Progenitor cell of endocrine pancreas (in vitro differentiated cells): ENCODE data around the gene ZNF438. TPM values are rescaled to one million over a fixed set of nuclear protein-coding genes. Genes with fewer than 3 reads are reported as not detected.

Experiments
- DNase-seq: peaks from one replicate; pipeline ENCODE4 v3.0.0; 2021; ENCODE audit warnings: low spot score; ENCODE audit not compliant: unreplicated experiment
- H3K27ac Mint-ChIP-seq: 2 replicates; pipeline ENCODE4 v1.8.0; 2021; ENCODE audit warnings: mild to moderate bottlenecking, moderate library complexity, mixed read lengths
- H3K27me3 Mint-ChIP-seq: 2 replicates; pipeline ENCODE4 v1.8.0; 2021; ENCODE audit warnings: mixed read lengths
- H3K36me3 Mint-ChIP-seq: 2 replicates; pipeline ENCODE4 v1.8.0; 2022; ENCODE audit warnings: mixed read lengths; ENCODE audit not compliant: insufficient read depth
- H3K4me1 Mint-ChIP-seq: 2 replicates; pipeline ENCODE4 v1.8.0; 2021; ENCODE audit warnings: low read depth, mixed read lengths
- H3K4me3 Mint-ChIP-seq: 2 replicates; pipeline ENCODE4 v1.8.0; 2021; ENCODE audit warnings: low read depth, mild to moderate bottlenecking, moderate library complexity, mixed read lengths
- H3K9me3 Mint-ChIP-seq: 2 replicates; pipeline ENCODE4 v1.8.0; 2021; ENCODE audit warnings: low read depth, mixed read lengths
- CTCF ChIP-seq: fragments of 200-600 bp; sonication (generic); IDR thresholded peaks from one replicate; pipeline ENCODE4 v1.5.0; 2021; ENCODE audit warnings: antibody characterized with exemption, mild to moderate bottlenecking; ENCODE audit not compliant: unreplicated experiment
- total RNA-seq: library from RNA; stranded (reverse); gene quantifications from 2 replicates; pipeline ENCODE4 v1.2.1, GENCODE V29; 2021

Gene ZNF438
- total RNA-seq, 1 donor from 2014 or later = 6.6 TPM

DNA sequence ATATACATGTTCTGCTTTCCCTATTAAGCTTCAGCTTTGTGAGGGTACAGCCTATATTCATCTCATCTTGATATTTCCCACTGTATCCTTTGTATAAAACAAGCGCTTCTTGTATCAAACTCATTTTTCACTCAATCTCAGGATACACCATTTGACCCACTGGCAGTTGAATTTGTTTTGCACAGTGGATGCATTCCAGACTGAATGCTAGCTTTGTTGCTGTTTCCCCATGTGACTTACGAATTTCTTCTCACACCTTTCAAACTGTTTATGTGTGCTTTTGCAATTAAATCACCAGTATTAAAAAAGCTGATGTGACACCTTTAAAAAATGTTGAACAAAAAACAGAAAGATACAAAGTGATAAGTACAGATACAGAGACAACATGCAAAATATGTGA, 180.9 kb downstream of the ZNF438 start:
- no peak for DNase-seq
- Mint-ChIP-seq H3K36me3 (peaks cover 10% of the 10 kb centered on the region), H3K9me3 (no peaks in the 10 kb centered on the region), H3K4me3 (no peak overlapping the region), H3K27me3 (peaks cover 8% of the 10 kb centered on the region), H3K27ac (no peak overlapping the region), H3K4me1 (peaks cover 15% of the 10 kb centered on the region)
- no peak for TF ChIP-seq CTCF

DNA sequence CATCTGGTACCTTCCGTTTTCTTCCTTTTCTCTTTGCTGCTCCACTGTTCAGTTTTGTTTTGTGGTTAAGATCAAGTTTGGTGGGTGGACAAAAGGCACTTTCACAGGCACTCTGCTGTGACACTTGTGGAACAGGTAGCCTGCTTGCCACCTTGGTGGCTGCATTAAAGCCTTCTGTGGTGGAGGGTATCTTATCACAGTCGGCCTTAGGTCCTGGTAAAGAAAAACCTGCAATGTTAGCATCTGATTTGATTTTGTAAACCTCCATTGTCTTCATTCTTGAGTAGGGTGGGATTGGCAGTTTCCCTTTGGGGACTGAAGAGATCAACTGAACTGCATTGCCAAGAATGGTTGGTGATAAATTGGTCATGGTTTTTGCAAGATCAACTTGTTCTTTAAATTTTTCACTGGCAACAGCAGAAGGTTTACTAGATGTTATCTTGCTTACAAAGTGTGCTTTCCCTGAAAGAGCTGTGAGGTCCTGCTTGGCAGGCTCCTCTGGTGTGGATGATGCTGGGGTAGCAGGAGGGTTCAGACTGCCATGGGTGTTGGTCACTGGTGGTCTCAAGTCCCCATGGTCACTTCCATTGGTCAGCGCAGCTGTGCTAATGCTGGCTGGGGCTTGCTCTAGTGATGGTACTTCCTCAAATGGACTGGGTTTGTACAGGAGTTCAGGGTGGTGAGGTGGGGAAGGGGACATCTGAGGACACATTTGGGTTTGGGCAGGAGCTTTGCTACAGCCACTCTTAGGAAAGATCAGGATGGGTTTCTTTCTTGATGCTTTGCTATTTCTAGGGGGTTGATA, 182.2 kb downstream of the ZNF438 start:
- Mint-ChIP-seq H3K4me3 (no peak overlapping the region), H3K27me3 (peaks cover 8% of the 10 kb centered on the region), H3K9me3 (no peaks in the 10 kb centered on the region), H3K36me3 (peaks cover 10% of the 10 kb centered on the region), H3K27ac (no peak overlapping the region), H3K4me1 (peaks cover 1% of the 10 kb centered on the region)
- DNase-seq = no peak
- TF ChIP-seq CTCF = no peak

- TF ChIP-seq CTCF = no peak
- DNase-seq = no peak
- H3K27me3 Mint-ChIP-seq = peaks cover 8% of the 10 kb centered on the region
- no peak overlapping the region for H3K4me3 Mint-ChIP-seq
- H3K9me3 Mint-ChIP-seq = no peaks in the 10 kb centered on the region
- H3K4me1 Mint-ChIP-seq = peaks cover 1% of the 10 kb centered on the region
- no peak overlapping the region for H3K27ac Mint-ChIP-seq
- peaks cover 10% of the 10 kb centered on the region for H3K36me3 Mint-ChIP-seq
Observed at GRCh38 chr10:30848396-30849032, 183.2 kb downstream of the ZNF438 start.

DNA sequence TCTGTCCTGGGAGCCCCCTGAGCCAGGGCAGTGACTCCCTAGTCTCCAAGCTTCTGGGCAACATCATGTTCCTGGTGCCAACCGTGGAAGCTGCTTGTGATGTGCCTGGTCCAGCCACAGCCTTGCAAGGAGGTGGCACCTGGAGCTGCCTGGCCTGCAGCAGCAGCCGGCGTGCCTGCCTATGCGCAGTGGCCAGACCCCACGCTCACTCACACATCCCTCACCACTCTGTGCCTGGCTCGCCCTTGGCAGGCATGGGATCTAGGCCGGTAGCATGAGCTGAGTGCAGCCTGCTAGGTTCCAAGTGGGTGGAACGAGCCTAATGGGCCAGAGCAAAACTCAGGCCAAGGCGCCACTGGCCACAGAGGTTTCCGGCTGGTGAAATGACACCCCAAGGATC, 184.0 kb downstream of the ZNF438 start:
- peaks cover 10% of the 10 kb centered on the region for H3K36me3 Mint-ChIP-seq
- DNase-seq = no peak
- peaks cover 8% of the 10 kb centered on the region for H3K27me3 Mint-ChIP-seq
- no peak overlapping the region for H3K27ac Mint-ChIP-seq
- H3K4me3 Mint-ChIP-seq = no peak overlapping the region
- H3K9me3 Mint-ChIP-seq = no peaks in the 10 kb centered on the region
- H3K4me1 Mint-ChIP-seq = peaks cover 1% of the 10 kb centered on the region
- TF ChIP-seq CTCF = no peak

DNA sequence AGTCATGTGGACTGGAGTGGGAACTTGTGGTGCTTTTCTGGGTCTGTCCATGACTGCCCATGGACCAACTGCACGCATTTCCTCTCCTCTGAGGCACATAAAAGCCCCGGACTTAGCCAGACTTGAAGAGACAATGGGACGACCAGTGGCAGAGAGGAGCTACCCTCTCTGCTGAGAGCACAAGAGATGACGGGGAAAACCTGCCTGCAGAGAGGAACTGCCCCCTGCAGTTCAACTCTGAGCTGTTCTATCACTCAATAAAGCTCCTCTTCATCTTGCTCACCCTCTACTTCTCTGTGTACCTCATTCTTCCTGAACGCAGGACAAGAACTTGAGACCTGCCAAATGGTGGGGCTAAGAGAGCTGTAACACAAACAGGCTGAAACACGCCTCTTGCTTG, 184.5 kb downstream of the ZNF438 start:
- no peak for TF ChIP-seq CTCF
- peaks cover 1% of the 10 kb centered on the region for H3K4me1 Mint-ChIP-seq
- H3K4me3 Mint-ChIP-seq = no peak overlapping the region
- no peak overlapping the region for H3K27ac Mint-ChIP-seq
- peaks cover 10% of the 10 kb centered on the region for H3K36me3 Mint-ChIP-seq
- H3K27me3 Mint-ChIP-seq = peaks cover 8% of the 10 kb centered on the region
- DNase-seq = no peak
- no peaks in the 10 kb centered on the region for H3K9me3 Mint-ChIP-seq
